ENCODE measurements around the gene CCDC43.
"Not testable (repeated sequence)": the region's sequence is repeated elsewhere in the genome, so short reads cannot be mapped to it uniquely, and the experiment has no call there.

CCDC43 gene

DNA sequence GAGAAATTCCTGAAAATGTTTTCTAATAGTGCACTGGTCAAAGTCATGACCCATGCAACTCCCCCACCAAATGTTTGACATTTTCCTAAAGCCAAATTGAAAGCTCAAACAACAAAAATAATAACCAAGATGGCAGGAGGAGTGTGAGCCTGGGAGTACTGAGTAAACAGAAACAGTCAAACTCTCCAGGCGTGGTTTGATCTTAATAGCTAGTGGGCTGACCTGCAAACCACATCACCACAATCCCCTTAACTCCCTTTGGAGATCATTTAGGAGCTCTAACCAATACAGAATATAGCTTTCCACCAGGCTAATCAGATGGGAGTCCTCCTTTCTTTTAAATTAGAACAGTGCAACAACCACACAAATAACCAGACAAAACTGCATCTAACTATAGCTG lies 52.5 kb downstream of the CCDC43 start:
- no peak overlapping the region for H3K4me3 ChIP-seq (ENCODE audit: low read depth, low read length)
- TF ChIP-seq, protein P1, sequence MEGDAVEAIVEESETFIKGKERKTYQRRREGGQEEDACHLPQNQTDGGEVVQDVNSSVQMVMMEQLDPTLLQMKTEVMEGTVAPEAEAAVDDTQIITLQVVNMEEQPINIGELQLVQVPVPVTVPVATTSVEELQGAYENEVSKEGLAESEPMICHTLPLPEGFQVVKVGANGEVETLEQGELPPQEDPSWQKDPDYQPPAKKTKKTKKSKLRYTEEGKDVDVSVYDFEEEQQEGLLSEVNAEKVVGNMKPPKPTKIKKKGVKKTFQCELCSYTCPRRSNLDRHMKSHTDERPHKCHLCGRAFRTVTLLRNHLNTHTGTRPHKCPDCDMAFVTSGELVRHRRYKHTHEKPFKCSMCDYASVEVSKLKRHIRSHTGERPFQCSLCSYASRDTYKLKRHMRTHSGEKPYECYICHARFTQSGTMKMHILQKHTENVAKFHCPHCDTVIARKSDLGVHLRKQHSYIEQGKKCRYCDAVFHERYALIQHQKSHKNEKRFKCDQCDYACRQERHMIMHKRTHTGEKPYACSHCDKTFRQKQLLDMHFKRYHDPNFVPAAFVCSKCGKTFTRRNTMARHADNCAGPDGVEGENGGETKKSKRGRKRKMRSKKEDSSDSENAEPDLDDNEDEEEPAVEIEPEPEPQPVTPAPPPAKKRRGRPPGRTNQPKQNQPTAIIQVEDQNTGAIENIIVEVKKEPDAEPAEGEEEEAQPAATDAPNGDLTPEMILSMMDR (conservative IDR thresholded peaks at IDR 0.05; ENCODE audit: low read depth, low read length) = no peak
- peak; percentile 57 for DNase-seq (ENCODE audit: low read depth)

DNA sequence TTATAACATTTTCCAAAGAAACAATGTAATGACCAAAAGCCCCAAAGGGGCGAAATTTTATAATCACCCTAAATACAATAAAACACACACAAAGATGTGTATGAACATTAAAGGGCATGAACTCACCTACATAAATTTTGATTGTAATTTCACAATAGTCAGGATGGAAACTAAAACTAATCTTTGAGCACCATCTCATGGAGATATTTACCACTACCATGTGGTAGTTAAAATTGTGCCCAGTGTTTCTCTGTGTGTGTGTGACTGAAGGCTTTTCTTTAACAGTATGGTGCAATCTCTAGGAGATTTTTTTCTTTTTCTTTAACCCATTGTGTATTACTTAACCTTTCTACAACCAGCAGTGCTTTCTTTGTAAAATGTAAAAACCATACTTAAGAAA lies 53.0 kb downstream of the CCDC43 start:
- peak; percentile 85 for DNase-seq (ENCODE audit: low read depth)

DNA sequence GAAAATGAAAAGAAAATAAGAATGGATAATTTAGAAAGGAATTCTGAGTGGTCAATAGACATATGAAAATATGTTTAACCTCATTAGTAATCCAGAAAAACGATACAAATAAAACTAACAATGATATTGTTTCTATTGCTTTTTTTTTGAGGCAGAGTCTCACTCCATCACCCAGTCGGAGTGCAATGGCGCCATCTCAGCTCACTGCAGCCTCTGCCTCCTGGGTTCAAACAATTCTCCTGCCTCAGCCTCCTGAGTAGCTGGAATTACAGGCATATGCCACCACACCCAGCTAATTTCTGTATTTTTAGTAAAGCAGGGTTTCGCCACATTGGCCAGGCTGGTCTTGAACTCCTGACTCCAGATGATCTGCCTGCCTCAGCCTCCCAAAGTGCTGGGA lies 55.2 kb downstream of the CCDC43 start:
- DNase-seq (ENCODE audit: low read depth) = not testable (repeated sequence)

More for the DNA sequence above, 53.0 kb downstream of the CCDC43 start:
- TF ChIP-seq, protein P1 (conservative IDR thresholded peaks at IDR 0.05; ENCODE audit: low read depth, low read length) = peak; percentile 55
- H3K4me3 ChIP-seq (ENCODE audit: low read depth, low read length) = no peak overlapping the region

DNA sequence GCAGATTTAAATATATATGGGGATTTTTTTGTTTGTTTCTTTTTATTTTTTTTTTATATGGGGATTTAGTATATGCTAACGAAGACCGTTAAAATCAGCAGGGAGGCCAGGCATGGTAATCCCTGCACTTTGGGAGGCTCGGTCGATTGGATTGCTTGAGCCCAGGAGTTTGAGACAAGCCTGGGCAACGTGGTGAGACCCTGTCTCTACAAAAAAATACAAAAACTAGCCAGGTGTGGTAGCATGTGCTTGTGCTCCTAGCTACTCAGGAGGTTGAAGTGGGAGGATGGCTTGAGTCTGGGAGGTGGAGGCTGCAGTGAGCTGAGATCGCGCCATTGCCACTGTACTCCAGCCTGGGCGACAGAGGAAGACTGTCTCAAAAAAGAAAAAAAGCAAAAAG lies 55.6 kb downstream of the CCDC43 start:
- TF ChIP-seq, protein P1 (conservative IDR thresholded peaks at IDR 0.05; ENCODE audit: low read depth, low read length) = no peak
- no peak for DNase-seq (ENCODE audit: low read depth)
- no peak overlapping the region for H3K4me3 ChIP-seq (ENCODE audit: low read depth, low read length)

More for the DNA sequence above, 55.2 kb downstream of the CCDC43 start:
- not testable (repeated sequence) for H3K4me3 ChIP-seq (ENCODE audit: low read depth, low read length)
- TF ChIP-seq, protein P1 (conservative IDR thresholded peaks at IDR 0.05; ENCODE audit: low read depth, low read length) = peak; percentile 21

DNA sequence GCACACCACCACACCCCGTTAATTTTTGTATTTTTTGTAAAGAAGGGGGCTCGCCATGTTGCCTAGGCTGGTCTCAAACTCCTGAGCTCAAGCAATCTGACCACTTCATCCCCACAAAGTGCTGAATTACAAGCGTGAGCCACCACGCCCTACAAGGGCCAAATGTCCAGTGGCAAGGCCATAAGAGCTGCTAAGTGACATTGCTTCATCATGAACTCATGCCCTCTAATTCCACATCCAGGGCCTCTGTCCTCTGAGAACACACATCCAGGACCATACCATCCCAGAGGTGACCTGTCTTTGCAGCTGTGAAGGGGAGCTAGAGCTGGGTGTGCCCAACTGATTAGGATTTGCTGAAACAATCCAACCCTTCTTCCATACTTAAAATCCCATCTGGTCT lies 58.9 kb downstream of the CCDC43 start:
- TF ChIP-seq, protein P1 (conservative IDR thresholded peaks at IDR 0.05; ENCODE audit: low read depth, low read length) = no peak
- DNase-seq (ENCODE audit: low read depth) = no peak
- no peak overlapping the region for H3K4me3 ChIP-seq (ENCODE audit: low read depth, low read length)

DNA sequence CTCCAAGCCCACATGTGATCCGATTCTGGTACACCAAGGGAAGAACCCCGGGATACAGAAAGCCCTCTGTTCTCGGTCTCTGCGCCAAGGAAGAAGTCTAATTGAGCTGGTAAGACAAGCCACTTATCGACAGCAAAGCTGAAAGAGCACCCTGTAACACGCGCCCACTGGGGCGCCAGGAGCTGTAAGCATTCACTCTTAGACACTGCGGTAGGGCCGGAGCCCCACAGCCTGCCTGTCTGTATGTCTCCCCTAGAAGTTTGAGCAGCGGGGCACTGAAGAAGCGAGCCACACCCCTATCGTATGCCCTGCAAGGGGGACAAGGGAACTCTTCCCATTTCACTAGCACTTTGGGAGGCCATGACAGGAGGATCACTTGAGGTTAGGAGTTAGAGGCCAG lies 60.3 kb downstream of the CCDC43 start:
- DNase-seq (ENCODE audit: low read depth) = no peak
- TF ChIP-seq, protein P1 (conservative IDR thresholded peaks at IDR 0.05; ENCODE audit: low read depth, low read length) = no peak
- H3K4me3 ChIP-seq (ENCODE audit: low read depth, low read length) = no peak overlapping the region
